IgD-negative memory B cell (primary cell): ENCODE data around the gene CD274. TPM values are rescaled to one million over a fixed set of nuclear protein-coding genes. Genes with fewer than 3 reads are reported as not detected.

Experiments
- H3K27ac Mint-ChIP-seq, 3 donors: one replicate each; pipeline ENCODE4 v1.8.0; 2020 to 2022; ENCODE audit warnings: mild to moderate bottlenecking in 3 of 3, mixed read lengths in 3 of 3, moderate library complexity in 1 of 3
- H3K27me3 Mint-ChIP-seq: one replicate; pipeline ENCODE4 v1.8.0; 2021; ENCODE audit warnings: mixed read lengths
- H3K36me3 Mint-ChIP-seq: one replicate; pipeline ENCODE4 v1.8.0; 2020; ENCODE audit warnings: mild to moderate bottlenecking, mixed read lengths
- H3K4me1 Mint-ChIP-seq, 3 donors: one replicate each; pipeline ENCODE4 v1.8.0; 2020 to 2022; ENCODE audit warnings: mixed read lengths in 3 of 3, mild to moderate bottlenecking in 1 of 3
- H3K4me3 Mint-ChIP-seq, 4 donors: one replicate each; pipeline ENCODE4 v1.8.0; 2020 to 2022; ENCODE audit warnings: mild to moderate bottlenecking in 4 of 4, mixed read lengths in 4 of 4, moderate library complexity in 3 of 4
- H3K9me3 Mint-ChIP-seq, 3 donors: one replicate each; pipeline ENCODE4 v1.8.0; 2020 to 2021; ENCODE audit warnings: mixed read lengths in 3 of 3, mild to moderate bottlenecking in 1 of 3
- polyA plus RNA-seq: library from polyadenylated mRNA; unstranded; fragments of 300-500 nt; fragmentation: Illumina TruSeq; gene quantifications from one replicate; pipeline ENCODE4 v1.2.3, GENCODE V29; 2021

Gene CD274
- polyA plus RNA-seq, 1 donor from 2014 or later: 0.35 TPM

DNA sequence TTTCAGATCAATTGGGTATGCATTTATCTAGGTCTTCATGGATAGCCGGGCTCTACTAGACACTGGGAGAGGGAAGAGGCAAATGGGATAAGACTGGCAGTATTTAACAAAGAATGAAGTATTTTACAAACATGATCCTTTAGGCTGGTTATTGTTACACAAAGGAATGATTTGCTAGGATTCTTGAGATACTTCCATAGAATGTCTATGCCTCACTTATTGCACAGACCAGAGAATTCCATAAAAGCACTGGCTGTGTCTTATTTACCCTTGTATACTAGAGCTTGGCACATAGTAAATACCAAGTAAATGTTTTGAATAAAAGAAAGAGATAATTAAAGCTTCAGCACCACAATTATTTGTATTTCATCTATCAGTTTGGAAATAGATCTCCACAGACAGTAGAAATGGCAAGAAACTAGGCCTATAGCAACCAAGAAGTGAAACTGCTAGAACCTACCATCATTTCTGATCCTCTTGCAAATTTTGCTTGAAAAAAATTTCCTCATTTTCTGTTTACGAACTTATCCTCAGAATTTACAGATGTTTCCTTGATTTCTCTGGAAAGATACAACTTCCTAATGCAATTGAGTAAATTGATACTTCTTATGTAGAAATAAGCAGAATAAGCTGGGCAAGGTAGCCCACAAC, 63.7 kb downstream of the CD274 start:
- no peaks in the 10 kb centered on the region for H3K36me3 Mint-ChIP-seq
- H3K27ac Mint-ChIP-seq: no peak overlapping the region
- no peak overlapping the region for H3K4me3 Mint-ChIP-seq
- H3K9me3 Mint-ChIP-seq: no peaks in the 10 kb centered on the region
- H3K27me3 Mint-ChIP-seq: no peaks in the 10 kb centered on the region
- H3K4me1 Mint-ChIP-seq: peaks cover 24 to 32% (median 30%) of the 10 kb centered on the region in 3 donors

DNA sequence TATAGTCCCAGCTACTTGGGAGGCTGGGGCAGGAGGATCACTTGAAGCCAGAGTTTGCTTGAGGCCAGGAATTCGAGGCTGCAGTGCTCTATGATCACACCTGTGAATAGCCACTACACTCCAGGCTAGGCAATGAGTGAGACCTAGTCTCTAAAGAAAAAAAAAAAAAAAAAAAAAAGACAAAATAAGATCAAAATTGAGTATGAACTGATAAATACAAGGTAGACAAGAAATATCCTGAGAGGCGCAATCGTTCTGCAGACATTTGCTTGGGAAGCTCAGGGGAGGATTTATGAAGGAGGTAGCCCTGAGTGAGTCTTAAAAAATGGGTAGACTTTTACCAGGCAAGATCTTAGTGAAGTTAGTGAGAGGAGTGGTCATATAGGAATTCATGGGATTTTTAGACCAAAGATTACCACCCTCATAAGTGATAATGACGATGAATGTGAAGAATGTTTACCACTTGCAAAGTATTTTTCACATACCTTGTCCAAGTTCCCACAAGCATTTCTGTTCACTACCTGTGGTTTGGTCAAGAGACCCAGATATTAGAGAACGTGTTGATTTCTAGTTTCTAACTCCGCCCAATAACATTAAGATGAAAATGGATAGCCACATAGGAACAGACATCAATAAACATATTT, 64.4 kb downstream of the CD274 start:
- no peaks in the 10 kb centered on the region for H3K36me3 Mint-ChIP-seq
- H3K27ac Mint-ChIP-seq: no peak overlapping the region
- H3K27me3 Mint-ChIP-seq: no peaks in the 10 kb centered on the region
- H3K4me3 Mint-ChIP-seq: no peak overlapping the region
- peaks cover 20 to 29% (median 26%) of the 10 kb centered on the region in 3 donors for H3K4me1 Mint-ChIP-seq
- H3K9me3 Mint-ChIP-seq: no peaks in the 10 kb centered on the region

- Mint-ChIP-seq H3K36me3 (no peaks in the 10 kb centered on the region), H3K4me3 (no peak overlapping the region), H3K27ac (no peak overlapping the region), H3K27me3 (no peaks in the 10 kb centered on the region), H3K9me3 (no peaks in the 10 kb centered on the region), H3K4me1 (peaks cover 15 to 26% (median 21%) of the 10 kb centered on the region in 3 donors)
These were observed 64.9 kb downstream of the CD274 start for GRCh38 chr9:5515261-5515650.

GRCh38 chr9:5516453-5517220, 66.3 kb downstream of the CD274 start:
- Mint-ChIP-seq H3K9me3 (peaks cover 0 to 2% (median 0%) of the 10 kb centered on the region in 3 donors), H3K27ac (no peak overlapping the region), H3K36me3 (no peaks in the 10 kb centered on the region), H3K27me3 (no peaks in the 10 kb centered on the region), H3K4me1 (peaks cover 11 to 16% (median 15%) of the 10 kb centered on the region in 3 donors), H3K4me3 (no peak overlapping the region)

DNA sequence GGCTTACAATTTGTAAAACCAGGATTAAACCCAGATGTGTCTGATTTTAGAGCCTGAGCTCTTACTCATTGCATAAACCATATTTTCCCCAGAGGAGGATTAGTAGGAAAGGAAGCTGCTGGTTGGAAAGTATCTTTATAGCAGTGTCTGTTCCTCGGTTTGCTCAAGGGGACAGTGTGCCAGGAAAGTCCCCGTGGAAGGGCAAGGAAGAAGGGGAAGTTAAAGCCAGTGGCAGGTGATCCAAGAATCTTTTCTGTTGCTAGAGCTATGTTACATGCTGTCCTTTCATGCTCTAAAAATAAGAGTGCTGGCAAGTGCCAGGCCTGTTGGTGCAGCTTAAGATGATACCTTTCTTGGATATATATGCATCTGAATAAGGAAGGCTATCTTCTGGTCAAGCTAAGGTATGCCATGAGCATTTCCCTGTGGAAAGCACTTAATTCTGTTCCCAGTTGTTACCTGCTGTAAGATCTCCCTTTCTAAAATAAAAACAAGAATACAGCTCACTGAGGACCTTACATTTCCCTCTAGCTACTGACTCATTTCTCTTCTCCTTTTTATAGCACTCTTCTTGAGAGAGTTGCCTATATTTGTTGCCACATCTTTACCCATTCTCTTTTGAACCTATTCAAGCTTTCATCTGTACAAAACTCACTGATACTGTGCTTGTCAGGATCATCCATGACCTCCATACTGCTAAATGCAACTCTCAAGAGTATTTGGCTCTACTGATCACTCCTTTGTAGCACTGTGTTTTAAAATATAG, 68.0 kb downstream of the CD274 start:
- Mint-ChIP-seq H3K4me1 (peaks cover 3 to 13% (median 6%) of the 10 kb centered on the region in 3 donors), H3K9me3 (peaks cover 0 to 2% (median 0%) of the 10 kb centered on the region in 3 donors), H3K4me3 (no peak overlapping the region), H3K36me3 (no peaks in the 10 kb centered on the region), H3K27ac (no peak overlapping the region), H3K27me3 (no peaks in the 10 kb centered on the region)

- peaks cover 3 to 13% (median 6%) of the 10 kb centered on the region in 3 donors for H3K4me1 Mint-ChIP-seq
- no peaks in the 10 kb centered on the region for H3K36me3 Mint-ChIP-seq
- peaks cover 0 to 2% (median 0%) of the 10 kb centered on the region in 3 donors for H3K9me3 Mint-ChIP-seq
- H3K4me3 Mint-ChIP-seq: no peak overlapping the region
- no peak overlapping the region for H3K27ac Mint-ChIP-seq
- H3K27me3 Mint-ChIP-seq: no peaks in the 10 kb centered on the region
These were observed 68.6 kb downstream of the CD274 start for GRCh38 chr9:5518937-5519319.

Other genes starting within 250 kb of the CD274 start
- not detected for gene INSL4, start 219.1 kb upstream of the CD274 start, polyA plus RNA-seq
- gene RLN2, start 145.8 kb upstream of the CD274 start, polyA plus RNA-seq: 5.1 TPM
- gene RLN1, start 110.7 kb upstream of the CD274 start, polyA plus RNA-seq: 0.66 TPM
- gene PLGRKT, start 12.6 kb upstream of the CD274 start, polyA plus RNA-seq: 28.7 TPM
- 0.18 TPM for gene PDCD1LG2, start 60.0 kb downstream of the CD274 start, polyA plus RNA-seq
- gene RIC1, start 178.6 kb downstream of the CD274 start, polyA plus RNA-seq: 9.5 TPM